ENCODE results near the gene C2orf72. TPM values are rescaled to one million over a fixed set of nuclear protein-coding genes. Genes with fewer than 3 reads are reported as not detected.
"Not testable (repeated sequence)": the region's sequence is repeated elsewhere in the genome, so short reads cannot be mapped to it uniquely, and the experiment has no call there.

The C2orf72 gene
- total RNA-seq, 1 donor from 2014 or later, result 0.97 TPM

DNA sequence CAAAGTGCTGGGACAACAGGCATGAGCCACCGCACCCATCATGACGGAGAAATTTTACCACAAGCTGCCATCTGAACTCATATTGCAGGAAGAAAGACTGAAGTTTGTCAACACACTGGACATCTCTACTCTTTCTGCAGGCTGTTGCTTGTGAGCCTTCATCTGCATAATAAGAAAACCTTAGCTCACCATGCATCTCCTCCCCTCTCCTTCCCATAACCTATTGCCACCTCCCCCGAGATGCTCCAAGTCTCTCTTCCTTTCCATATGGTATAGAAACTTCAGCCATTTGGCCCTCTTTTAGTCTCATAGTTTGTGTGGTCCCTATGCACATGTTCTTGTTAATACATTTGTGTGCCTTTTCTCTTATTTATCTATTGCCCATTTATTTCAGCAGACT, 19.1 kb upstream of the C2orf72 start:
- ATAC-seq (no peak), DNase-seq (no peak)
- no peaks in the 10 kb centered on the region for H3K36me3 ChIP-seq
- H3K9me3 ChIP-seq, result no peaks in the 10 kb centered on the region
- TF ChIP-seq, protein P1, sequence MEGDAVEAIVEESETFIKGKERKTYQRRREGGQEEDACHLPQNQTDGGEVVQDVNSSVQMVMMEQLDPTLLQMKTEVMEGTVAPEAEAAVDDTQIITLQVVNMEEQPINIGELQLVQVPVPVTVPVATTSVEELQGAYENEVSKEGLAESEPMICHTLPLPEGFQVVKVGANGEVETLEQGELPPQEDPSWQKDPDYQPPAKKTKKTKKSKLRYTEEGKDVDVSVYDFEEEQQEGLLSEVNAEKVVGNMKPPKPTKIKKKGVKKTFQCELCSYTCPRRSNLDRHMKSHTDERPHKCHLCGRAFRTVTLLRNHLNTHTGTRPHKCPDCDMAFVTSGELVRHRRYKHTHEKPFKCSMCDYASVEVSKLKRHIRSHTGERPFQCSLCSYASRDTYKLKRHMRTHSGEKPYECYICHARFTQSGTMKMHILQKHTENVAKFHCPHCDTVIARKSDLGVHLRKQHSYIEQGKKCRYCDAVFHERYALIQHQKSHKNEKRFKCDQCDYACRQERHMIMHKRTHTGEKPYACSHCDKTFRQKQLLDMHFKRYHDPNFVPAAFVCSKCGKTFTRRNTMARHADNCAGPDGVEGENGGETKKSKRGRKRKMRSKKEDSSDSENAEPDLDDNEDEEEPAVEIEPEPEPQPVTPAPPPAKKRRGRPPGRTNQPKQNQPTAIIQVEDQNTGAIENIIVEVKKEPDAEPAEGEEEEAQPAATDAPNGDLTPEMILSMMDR (IDR thresholded peaks at IDR 0.05), result no peak
- H3K4me1 ChIP-seq, result no peaks in the 10 kb centered on the region
- intact Hi-C loops (cut with DNase I), result no loop called here
- no peak overlapping the region for H3K4me3 ChIP-seq
- peaks cover 5% of the 10 kb centered on the region for H3K27me3 ChIP-seq (ENCODE audit: low read depth)
- H3K27ac ChIP-seq, result no peak overlapping the region

DNA sequence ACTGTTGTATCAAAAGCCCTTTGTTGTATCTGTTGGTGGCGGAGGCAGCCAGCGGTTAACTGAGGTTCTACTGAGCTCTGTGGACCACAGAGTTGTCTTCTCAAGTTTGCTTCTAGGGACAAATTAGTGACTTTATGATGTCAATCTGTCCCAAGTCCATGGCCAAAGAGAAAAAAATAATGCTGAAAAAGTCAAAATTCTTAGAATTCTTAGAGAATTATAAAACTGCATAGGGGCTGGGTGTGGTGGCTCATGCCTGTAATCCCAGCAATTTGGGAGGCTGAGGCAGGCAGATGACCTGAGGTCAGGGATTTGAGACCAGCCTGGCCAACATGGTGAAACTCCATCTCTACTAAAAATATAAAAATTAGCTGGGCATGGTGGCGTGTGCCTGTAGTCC, 12.3 kb upstream of the C2orf72 start:
- H3K36me3 ChIP-seq; intact Hi-C loops (cut with DNase I); H3K4me1 ChIP-seq; H3K9me3 ChIP-seq; DNase-seq; H3K27ac ChIP-seq; ATAC-seq; H3K4me3 ChIP-seq; H3K27me3 ChIP-seq (ENCODE audit: low read depth): not testable (repeated sequence)

DNA sequence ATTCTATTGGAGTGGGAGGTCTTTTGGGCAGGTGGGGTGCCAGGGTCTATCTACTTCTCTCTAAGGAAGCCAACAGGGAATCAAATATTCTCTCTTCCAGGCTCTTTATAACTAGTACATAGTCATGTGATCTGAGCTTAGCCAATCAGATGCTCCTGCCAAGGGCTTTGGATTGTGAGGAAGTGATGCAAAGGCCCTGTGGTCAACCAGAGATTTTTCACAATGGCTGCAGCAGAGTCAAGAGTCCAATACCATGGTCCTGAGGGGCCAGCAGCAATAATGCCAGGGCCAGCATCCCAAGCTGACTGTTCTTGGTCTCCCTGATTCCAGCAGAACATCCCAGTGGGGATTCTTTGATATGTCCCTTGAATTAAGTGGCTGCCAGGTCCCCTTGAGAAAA, 8.4 kb upstream of the C2orf72 start:
- Histone ChIP-seq H3K9me3 (no peaks in the 10 kb centered on the region), H3K36me3 (no peaks in the 10 kb centered on the region), H3K27me3 (ENCODE audit: low read depth) (peaks cover 12% of the 10 kb centered on the region), H3K4me1 (no peaks in the 10 kb centered on the region), H3K4me3 (no peak overlapping the region), H3K27ac (no peak overlapping the region)
- ATAC-seq (no peak), DNase-seq (no peak)
- TF ChIP-seq, protein P1 (IDR thresholded peaks at IDR 0.05), result no peak
- intact Hi-C loops (cut with DNase I), result no loop called here

DNA sequence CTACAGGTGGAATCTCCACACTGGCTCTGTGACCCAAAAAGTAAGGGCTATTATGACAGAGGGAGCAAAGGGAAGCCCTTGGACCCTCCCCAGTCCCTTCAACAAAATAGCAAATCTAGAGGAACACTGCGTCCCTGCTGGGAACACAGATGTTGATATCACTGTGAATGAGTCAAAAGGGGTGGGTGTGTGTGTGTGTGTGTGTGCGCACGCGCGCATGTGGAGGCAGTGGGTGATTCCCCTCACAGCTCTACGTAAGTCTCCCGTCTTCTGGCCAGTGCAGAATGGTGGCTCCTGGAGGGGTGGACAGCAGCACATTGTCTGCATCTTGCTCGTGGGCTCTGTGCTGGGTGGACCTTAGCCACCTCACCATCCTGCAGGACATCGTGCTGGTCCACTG, 7.8 kb upstream of the C2orf72 start:
- ATAC-seq, result no peak

DNA sequence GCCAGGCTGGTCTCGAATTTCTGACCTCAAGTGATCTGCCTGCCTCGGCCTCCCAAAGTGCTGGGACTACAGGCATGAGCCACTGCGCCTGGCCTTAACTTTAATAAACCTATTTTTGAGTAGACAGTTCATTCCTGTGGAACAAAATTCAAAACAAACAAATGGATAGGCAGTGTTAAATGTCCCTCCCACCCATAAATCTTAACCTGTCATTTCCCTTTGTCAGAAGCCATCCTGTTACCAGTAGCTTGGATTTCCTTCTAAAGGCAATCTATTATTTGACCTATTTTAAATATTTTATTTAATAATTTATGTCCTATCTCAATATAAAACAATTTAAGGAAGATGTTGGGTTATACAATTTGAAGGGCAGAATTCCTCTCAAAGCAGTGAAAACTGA, 6.6 kb upstream of the C2orf72 start:
- no peak for ATAC-seq
- TF ChIP-seq, protein P1 (IDR thresholded peaks at IDR 0.05), result no peak
- Histone ChIP-seq H3K4me1 (no peaks in the 10 kb centered on the region), H3K9me3 (no peaks in the 10 kb centered on the region), H3K27me3 (ENCODE audit: low read depth) (peaks cover 14% of the 10 kb centered on the region), H3K27ac (no peak overlapping the region), H3K36me3 (no peaks in the 10 kb centered on the region), H3K4me3 (no peak overlapping the region)
- DNase-seq, result no peak
- intact Hi-C loops (cut with DNase I), result no loop called here

More for the DNA sequence above, 7.8 kb upstream of the C2orf72 start:
- Histone ChIP-seq H3K27me3 (ENCODE audit: low read depth) (peaks cover 12% of the 10 kb centered on the region), H3K27ac (no peak overlapping the region), H3K4me3 (no peak overlapping the region), H3K4me1 (no peaks in the 10 kb centered on the region), H3K36me3 (no peaks in the 10 kb centered on the region), H3K9me3 (no peaks in the 10 kb centered on the region)
- no peak for DNase-seq
- intact Hi-C loops (cut with DNase I), result no loop called here
- TF ChIP-seq, protein P1 (IDR thresholded peaks at IDR 0.05), result no peak

DNA sequence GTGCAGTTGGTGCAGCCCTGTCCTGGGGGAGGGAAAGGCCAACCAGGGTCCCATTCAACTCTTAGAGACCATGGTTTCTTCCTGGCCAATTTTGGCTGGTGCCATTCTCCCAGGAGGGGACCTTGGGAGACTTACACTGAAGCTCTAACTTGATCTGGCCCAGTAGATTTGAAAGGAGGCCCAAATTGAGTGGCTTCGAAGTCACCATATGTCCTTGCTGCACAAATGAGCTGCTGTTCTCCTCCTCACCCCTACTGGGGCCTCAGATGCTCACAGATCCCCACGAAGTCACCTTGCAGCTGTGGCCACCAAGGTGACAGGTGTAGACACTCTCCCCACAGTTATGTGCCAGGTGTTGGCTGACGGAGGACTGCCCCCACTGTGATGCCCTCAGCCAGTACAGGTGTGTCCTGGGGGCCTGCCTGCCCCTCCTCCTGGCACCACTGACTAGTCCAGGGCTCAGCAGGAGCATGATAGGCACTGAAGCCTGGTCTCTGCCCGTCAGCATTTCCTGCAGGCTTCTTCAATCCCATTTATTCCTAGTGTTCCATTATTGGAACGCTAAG, 4.7 kb upstream of the C2orf72 start:
- TF ChIP-seq, protein P1 (IDR thresholded peaks at IDR 0.05), result no peak
- Histone ChIP-seq H3K27ac (no peak overlapping the region), H3K9me3 (no peaks in the 10 kb centered on the region), H3K27me3 (ENCODE audit: low read depth) (peaks cover 28% of the 10 kb centered on the region), H3K36me3 (no peaks in the 10 kb centered on the region), H3K4me3 (no peak overlapping the region), H3K4me1 (no peaks in the 10 kb centered on the region)
- DNase-seq (no peak), ATAC-seq (no peak)
- intact Hi-C loops (cut with DNase I), result no loop called here

Measured in lower lobe of right lung (tissue), 2 donors.